ENCODE measurements around the gene TIMM29.
"Not testable (repeated sequence)": the region's sequence is repeated elsewhere in the genome, so short reads cannot be mapped to it uniquely, and the experiment has no call there.

TIMM29 gene

GRCh38 chr19:10913716-10914340 is 14.8 kb upstream of the TIMM29 start:
- DNase-seq: no peak

- DNase-seq: no peak
Observed at GRCh38 chr19:10915130-10916091, 13.2 kb upstream of the TIMM29 start.

- DNase-seq: no peak
Observed at GRCh38 chr19:10916602-10917001, 12.0 kb upstream of the TIMM29 start.

GRCh38 chr19:10918359-10918758 is 10.3 kb upstream of the TIMM29 start:
- DNase-seq: no peak

GRCh38 chr19:10919352-10920287 is 9.0 kb upstream of the TIMM29 start:
- no peak for DNase-seq

GRCh38 chr19:10920288-10920655 is 8.3 kb upstream of the TIMM29 start:
- DNase-seq: no peak

- no peak for DNase-seq
Observed at GRCh38 chr19:10920781-10921180, 7.8 kb upstream of the TIMM29 start.

- no peak for DNase-seq
Observed at GRCh38 chr19:10921199-10921909, 7.3 kb upstream of the TIMM29 start.

- DNase-seq: no peak
Observed at GRCh38 chr19:10921910-10922637, 6.5 kb upstream of the TIMM29 start.

GRCh38 chr19:10922638-10923014 is 6.0 kb upstream of the TIMM29 start:
- DNase-seq: no peak

GRCh38 chr19:10923260-10924112 is 5.1 kb upstream of the TIMM29 start:
- no peak for DNase-seq

- DNase-seq: no peak
Observed at GRCh38 chr19:10924597-10924996, 4.0 kb upstream of the TIMM29 start.

GRCh38 chr19:10927730-10928562 is 665 bp upstream of the TIMM29 start:
- DNase-seq: peak; percentile 9

- DNase-seq: no peak
Observed at GRCh38 chr19:10929402-10929794, 787 bp downstream of the TIMM29 start.

GRCh38 chr19:10935371-10936059 is 6.9 kb downstream of the TIMM29 start:
- no peak for DNase-seq

GRCh38 chr19:10936661-10937084 is 8.1 kb downstream of the TIMM29 start:
- peak; percentile 69 for DNase-seq

- not testable (repeated sequence) for DNase-seq
Observed at GRCh38 chr19:10941649-10942048, 13.0 kb downstream of the TIMM29 start.

- DNase-seq: not testable (repeated sequence)
Observed at GRCh38 chr19:10943412-10943811, 14.8 kb downstream of the TIMM29 start.

- no peak for DNase-seq
Observed at GRCh38 chr19:10945264-10945663, 16.7 kb downstream of the TIMM29 start.

All from CD4-positive, alpha-beta T cell treated with Interleukin-21 for 1 hour (primary cell).